Measurements from ENCODE around the gene TNFAIP2. TPM values are rescaled to one million over a fixed set of nuclear protein-coding genes. Genes with fewer than 3 reads are reported as not detected.

TNFAIP2 gene
- total and polyA plus RNA-seq, 2 experiments from 2014 or later: 9.9 to 14.1 TPM

DNA sequence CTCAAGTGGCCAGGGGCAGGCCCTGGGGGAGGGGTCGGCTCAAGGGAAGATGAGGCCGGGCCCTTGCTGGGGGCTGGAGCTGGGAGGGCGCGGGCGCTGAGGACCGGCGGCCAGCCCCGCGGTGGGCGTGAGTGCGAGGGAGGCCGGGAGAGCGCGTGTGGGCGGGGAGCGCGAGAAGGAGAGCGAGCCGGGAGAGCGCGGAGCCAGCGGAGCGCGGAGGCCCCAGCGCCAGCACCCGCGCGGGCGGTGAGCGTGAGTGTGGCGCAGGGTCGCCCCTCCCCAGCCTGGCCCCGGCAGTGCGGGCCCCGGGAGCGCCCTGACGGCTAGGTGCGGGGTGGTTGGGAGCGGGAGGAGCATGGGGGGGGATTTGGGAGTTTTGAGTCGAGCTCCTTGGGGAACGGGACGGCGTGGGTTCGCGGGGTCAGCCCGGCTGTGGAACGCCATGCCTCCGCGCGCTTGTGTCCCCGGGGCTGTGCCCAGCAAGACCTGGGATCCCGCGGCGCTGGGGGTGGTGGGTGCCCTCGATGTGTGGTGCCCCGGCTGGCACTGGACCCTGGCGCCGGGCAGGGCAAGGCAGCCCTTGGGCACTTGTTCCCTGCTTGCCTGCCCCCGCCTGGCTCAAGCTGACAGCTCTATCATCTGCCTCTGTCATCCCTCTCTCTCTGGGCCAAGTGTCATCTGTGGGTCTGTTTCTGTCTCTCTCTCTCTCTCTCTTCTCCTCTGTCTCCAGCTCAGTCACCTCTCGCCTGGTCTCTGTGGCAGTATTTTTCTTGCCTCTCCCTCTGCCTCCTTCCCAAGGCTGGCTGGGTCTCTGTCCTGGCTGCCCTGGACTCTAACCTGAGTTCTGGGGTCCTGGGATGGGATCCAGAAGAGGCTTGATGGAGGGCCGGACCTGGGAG lies 39.0 kb upstream of the TNFAIP2 start, which contains the start of gene LBHD2 (continued):
- TF ChIP-seq, protein P1, sequence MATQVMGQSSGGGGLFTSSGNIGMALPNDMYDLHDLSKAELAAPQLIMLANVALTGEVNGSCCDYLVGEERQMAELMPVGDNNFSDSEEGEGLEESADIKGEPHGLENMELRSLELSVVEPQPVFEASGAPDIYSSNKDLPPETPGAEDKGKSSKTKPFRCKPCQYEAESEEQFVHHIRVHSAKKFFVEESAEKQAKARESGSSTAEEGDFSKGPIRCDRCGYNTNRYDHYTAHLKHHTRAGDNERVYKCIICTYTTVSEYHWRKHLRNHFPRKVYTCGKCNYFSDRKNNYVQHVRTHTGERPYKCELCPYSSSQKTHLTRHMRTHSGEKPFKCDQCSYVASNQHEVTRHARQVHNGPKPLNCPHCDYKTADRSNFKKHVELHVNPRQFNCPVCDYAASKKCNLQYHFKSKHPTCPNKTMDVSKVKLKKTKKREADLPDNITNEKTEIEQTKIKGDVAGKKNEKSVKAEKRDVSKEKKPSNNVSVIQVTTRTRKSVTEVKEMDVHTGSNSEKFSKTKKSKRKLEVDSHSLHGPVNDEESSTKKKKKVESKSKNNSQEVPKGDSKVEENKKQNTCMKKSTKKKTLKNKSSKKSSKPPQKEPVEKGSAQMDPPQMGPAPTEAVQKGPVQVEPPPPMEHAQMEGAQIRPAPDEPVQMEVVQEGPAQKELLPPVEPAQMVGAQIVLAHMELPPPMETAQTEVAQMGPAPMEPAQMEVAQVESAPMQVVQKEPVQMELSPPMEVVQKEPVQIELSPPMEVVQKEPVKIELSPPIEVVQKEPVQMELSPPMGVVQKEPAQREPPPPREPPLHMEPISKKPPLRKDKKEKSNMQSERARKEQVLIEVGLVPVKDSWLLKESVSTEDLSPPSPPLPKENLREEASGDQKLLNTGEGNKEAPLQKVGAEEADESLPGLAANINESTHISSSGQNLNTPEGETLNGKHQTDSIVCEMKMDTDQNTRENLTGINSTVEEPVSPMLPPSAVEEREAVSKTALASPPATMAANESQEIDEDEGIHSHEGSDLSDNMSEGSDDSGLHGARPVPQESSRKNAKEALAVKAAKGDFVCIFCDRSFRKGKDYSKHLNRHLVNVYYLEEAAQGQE (IDR thresholded peaks at IDR 0.05; ENCODE audit: unreplicated experiment): no peak
- TF ChIP-seq ZNF462 (CRISPR knock-in tag; IDR thresholded peaks at IDR 0.05) (no peak), ZNF114 (CRISPR knock-in tag; IDR thresholded peaks at IDR 0.05) (no peak), POLR2AphosphoS5 (IDR thresholded peaks at IDR 0.05; ENCODE audit: low read depth) (no peak)

All from GM23338 (cell line).